ENCODE data around the gene RAB43. TPM values are rescaled to one million over a fixed set of nuclear protein-coding genes. Genes with fewer than 3 reads are reported as not detected.

Gene RAB43
- polyA plus RNA-seq, 2 of the 4 experiments (the other 2 are of a cell fraction) = 1.6 to 2.9 TPM

- TF ChIP-seq HOXA7 (CRISPR knock-in tag; IDR thresholded peaks at IDR 0.05) (no peak), RNF2 (IDR thresholded peaks at IDR 0.05; ENCODE audit: borderline replicate concordance, low read depth) (no peak), RCOR1 (IDR thresholded peaks at IDR 0.05; ENCODE audit: low read depth, low read length) (no peak), KDM5A (IDR thresholded peaks at IDR 0.05) (no peak), CHD2 (IDR thresholded peaks at IDR 0.05; ENCODE audit: low read length, partially characterized antibody) (no peak), FOSL2 (IDR thresholded peaks at IDR 0.05) (no peak), FOSL2 (CRISPR knock-in tag; IDR thresholded peaks at IDR 0.05) (no peak)
- TF ChIP-seq, protein P1, sequence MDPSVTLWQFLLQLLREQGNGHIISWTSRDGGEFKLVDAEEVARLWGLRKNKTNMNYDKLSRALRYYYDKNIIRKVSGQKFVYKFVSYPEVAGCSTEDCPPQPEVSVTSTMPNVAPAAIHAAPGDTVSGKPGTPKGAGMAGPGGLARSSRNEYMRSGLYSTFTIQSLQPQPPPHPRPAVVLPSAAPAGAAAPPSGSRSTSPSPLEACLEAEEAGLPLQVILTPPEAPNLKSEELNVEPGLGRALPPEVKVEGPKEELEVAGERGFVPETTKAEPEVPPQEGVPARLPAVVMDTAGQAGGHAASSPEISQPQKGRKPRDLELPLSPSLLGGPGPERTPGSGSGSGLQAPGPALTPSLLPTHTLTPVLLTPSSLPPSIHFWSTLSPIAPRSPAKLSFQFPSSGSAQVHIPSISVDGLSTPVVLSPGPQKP (IDR thresholded peaks at IDR 0.05; ENCODE audit: low read depth, low read length) = no peak
Measured at GRCh38 chr3:129063841-129064482, 57.6 kb downstream of the RAB43 start (continued).

DNA sequence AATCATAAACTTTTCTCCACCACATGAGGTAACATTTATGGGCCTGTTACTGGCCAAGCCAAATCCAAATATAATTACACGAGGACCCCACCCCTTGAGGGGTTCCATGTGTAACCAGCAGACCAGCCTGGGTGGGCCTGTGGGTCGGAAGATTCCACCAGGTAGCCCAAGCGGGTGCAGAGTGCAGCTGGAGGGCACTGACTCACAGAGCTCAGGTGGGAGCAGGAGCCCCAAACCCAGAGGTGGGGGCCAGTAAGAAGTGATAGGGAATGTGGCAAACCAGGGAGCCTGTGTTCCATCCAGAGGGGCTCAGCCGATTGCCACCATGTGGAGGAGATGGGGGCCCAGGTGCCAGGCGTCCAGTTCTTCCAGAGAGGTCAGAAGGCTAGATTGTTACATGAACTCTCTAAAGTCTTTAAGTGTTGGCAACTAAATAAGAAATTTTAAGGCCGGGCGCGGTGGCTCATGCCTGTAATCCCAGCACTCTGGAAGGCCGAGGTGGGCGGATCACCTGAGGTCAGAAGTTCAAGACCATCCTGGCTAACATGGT, 58.4 kb downstream of the RAB43 start:
- ATAC-seq (no peak), DNase-seq (ENCODE audit: low read depth in 1 of 2, low spot score in 1 of 2) (no peak), FAIRE-seq (no peak)
- POLR2A ChIA-PET = no interaction called here
- 83% methylated on average over 9 of the region's 10 CpGs for WGBS (ENCODE audit: missing lambda C conversion rate)
- Histone ChIP-seq H3K27ac (no peak overlapping the region), H3K9me3 (no peaks in the 10 kb centered on the region), H3K4me2 (no peak overlapping the region), H3K4me1 (no peaks in the 10 kb centered on the region), H3K4me3 (no peak overlapping the region)
- TF ChIP-seq EHMT2 (IDR thresholded peaks at IDR 0.05; ENCODE audit: low read depth) (no peak), ZC3H11A (IDR thresholded peaks at IDR 0.05) (no peak), ZNF302 (CRISPR knock-in tag; IDR thresholded peaks at IDR 0.05) (no peak)
- TF ChIP-seq, protein P2, sequence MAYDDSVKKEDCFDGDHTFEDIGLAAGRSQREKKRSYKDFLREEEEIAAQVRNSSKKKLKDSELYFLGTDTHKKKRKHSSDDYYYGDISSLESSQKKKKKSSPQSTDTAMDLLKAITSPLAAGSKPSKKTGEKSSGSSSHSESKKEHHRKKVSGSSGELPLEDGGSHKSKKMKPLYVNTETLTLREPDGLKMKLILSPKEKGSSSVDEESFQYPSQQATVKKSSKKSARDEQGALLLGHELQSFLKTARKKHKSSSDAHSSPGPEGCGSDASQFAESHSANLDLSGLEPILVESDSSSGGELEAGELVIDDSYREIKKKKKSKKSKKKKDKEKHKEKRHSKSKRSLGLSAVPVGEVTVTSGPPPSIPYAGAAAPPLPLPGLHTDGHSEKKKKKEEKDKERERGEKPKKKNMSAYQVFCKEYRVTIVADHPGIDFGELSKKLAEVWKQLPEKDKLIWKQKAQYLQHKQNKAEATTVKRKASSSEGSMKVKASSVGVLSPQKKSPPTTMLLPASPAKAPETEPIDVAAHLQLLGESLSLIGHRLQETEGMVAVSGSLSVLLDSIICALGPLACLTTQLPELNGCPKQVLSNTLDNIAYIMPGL (CRISPR knock-in tag; IDR thresholded peaks at IDR 0.05; ENCODE audit: borderline replicate concordance) = no peak
- TF ChIP-seq, protein P3, sequence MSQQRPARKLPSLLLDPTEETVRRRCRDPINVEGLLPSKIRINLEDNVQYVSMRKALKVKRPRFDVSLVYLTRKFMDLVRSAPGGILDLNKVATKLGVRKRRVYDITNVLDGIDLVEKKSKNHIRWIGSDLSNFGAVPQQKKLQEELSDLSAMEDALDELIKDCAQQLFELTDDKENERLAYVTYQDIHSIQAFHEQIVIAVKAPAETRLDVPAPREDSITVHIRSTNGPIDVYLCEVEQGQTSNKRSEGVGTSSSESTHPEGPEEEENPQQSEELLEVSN (IDR thresholded peaks at IDR 0.05; ENCODE audit: borderline replicate concordance, low read depth) = no peak
- CTCF ChIA-PET = interaction anchor here (0.7 to 3.5 kb wide), 3 partner anchors 10 to 731 kb away, joined by 4 to 17 read pairs (median 8); no protein-coding TSS in a partner anchor

DNA sequence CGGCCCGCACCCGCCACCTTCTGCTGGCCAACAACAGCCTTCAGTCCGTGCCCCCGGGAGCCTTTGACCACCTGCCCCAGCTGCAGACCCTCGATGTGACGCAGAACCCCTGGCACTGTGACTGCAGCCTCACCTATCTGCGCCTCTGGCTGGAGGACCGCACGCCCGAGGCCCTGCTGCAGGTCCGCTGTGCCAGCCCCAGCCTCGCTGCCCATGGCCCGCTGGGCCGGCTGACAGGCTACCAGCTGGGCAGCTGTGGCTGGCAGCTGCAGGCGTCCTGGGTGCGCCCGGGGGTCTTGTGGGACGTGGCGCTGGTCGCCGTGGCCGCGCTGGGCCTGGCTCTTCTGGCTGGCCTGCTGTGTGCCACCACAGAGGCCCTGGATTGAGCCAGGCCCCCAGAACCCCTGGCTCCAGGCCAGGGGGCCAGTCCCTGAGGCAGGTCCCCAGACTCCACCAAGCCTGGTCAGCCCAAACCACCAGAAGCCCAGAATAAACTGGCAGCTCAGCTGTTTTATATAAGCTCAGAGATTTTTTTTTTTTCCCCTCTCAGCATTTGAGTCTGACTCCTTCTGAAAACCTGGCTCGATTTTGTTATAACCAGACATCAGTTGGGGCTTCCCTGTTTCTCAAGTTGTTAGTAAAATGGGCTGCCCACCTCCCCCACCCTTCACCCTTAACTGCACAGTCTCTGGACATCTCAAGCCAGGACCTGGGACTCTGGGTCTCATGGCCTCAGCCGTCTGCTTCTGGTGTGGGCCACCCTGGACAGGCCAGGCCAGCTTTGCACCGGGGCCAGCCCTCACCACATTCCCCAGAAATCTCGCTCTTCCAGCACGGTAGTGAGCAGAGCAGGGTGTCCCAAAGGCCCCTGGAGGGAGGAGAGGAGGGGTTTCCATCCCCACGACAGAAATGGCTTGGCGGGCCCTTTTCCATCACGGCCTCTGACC, 59.4 kb downstream of the RAB43 start:
- ChIA-PET POLR2A (no interaction called here), CTCF (interaction anchor here (3.5 kb wide), 1 partner anchor 9 kb away, joined by 17 read pairs; no protein-coding TSS in a partner anchor)
- WGBS (ENCODE audit: missing lambda C conversion rate) = 68% methylated on average over 11 of the region's 32 CpGs
- DNase-seq (ENCODE audit: low read depth in 1 of 2, low spot score in 1 of 2) (no peak), ATAC-seq (no peak), FAIRE-seq (no peak)
- no peak overlapping the region for H3K4me2 ChIP-seq
- no peak overlapping the region for H3K27ac ChIP-seq
- H3K4me3 ChIP-seq = no peak overlapping the region
- H3K4me1 ChIP-seq = no peaks in the 10 kb centered on the region
- H3K9me3 ChIP-seq = no peaks in the 10 kb centered on the region
- TF ChIP-seq KDM5A (IDR thresholded peaks at IDR 0.05) (no peak), RARB (CRISPR knock-in tag; IDR thresholded peaks at IDR 0.05) (no peak), MAX (IDR thresholded peaks at IDR 0.05) (no peak), BHLHE40 (IDR thresholded peaks at IDR 0.05; ENCODE audit: low read depth, low read length) (no peak), EP300 (IDR thresholded peaks at IDR 0.05) (no peak), POLR2AphosphoS2 (conservative IDR thresholded peaks at IDR 0.05; ENCODE audit: low read length) (no peak), MYC (IDR thresholded peaks at IDR 0.05; ENCODE audit: borderline replicate concordance, low read length) (no peak), SMC3 (IDR thresholded peaks at IDR 0.05) (no peak), CBX2 (IDR thresholded peaks at IDR 0.05; ENCODE audit: borderline replicate concordance, low read depth) (no peak), EHF (CRISPR knock-in tag; IDR thresholded peaks at IDR 0.05) (no peak), MAZ (IDR thresholded peaks at IDR 0.05; ENCODE audit: borderline replicate concordance, low read depth, low read length) (no peak)
- TF ChIP-seq, protein P4, sequence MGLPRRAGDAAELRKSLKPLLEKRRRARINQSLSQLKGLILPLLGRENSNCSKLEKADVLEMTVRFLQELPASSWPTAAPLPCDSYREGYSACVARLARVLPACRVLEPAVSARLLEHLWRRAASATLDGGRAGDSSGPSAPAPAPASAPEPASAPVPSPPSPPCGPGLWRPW (IDR thresholded peaks at IDR 0.05) = no peak
- TF ChIP-seq, protein P1 (IDR thresholded peaks at IDR 0.05; ENCODE audit: low read depth, low read length) = no peak
